ENCODE measurements around the gene TMEM115.
"Not testable (repeated sequence)": the region's sequence is repeated elsewhere in the genome, so short reads cannot be mapped to it uniquely, and the experiment has no call there.

Gene TMEM115

GRCh38 chr3:50316657-50317242 is 42.6 kb downstream of the TMEM115 start:
- DNase-seq (ENCODE audit: low spot score) = no peak

DNA sequence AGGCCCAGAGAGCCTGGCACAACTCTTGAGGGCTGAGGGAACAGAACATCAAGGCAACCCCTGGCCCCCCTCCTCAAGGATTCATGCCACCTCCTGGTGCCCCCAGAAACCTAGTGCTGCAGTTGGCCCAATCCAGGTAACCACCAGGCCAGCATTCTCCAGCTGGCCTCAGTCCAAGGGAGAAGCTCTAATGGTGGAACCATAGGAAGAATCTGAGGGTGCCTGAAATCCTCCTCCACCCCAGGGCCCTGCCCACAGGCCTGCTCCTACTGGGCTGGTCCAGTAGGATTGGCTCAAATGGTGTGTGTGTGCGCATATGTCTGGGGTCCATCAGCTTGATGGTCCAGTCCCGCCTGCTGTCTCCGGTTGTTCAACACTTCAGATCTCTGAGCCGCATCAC is 44.5 kb downstream of the TMEM115 start:
- no peak for DNase-seq (ENCODE audit: low spot score)

DNA sequence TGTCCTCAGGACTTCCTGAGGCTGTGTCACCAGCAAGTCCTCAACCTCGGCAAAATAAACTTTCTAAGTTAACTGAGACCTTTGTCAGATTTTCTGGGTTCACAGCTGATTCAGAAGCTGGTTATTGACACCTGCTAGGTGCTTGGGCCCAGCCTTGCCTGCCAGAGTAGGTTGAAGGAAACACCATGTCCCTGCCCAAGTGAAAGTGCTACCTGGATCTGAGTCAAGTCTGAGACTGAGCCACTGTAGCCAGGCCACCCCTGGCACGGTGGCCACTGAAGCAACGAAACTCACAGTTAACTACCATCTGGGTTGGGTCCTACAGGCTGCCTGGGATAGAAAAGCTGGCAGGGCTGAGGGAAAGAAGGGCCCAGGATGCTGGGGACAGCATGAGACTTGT is 45.0 kb downstream of the TMEM115 start:
- no peak for DNase-seq (ENCODE audit: low spot score)

GRCh38 chr3:50312041-50312440 is 47.3 kb downstream of the TMEM115 start:
- not testable (repeated sequence) for DNase-seq (ENCODE audit: low spot score)
